ENCODE measurements around the gene FBN1.

DNA sequence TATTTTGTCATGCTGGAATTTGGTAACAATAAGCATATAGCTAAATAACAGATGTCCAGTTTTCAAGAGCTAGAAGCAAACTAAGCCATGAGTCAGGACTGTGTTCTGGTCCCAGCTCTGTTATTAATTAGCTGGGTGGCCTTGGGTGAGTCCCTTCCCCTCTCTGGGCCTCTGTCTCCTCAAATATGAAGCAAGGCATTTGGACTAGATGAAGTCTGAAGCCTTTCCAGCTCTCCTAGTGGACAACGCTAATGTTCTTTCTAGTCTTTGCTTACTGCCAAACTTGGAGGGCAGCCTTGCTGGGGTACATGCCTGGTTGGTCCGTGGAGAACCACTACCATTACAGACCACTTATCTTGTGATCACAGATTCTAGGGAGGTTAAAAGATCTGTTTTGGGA lies 186.6 kb downstream of the FBN1 start:
- no peak for TF ChIP-seq CTCF (IDR thresholded peaks at IDR 0.05)
- TF ChIP-seq EZH2 (IDR thresholded peaks at IDR 0.05): no peak

Measured in neural progenitor cell (in vitro differentiated cells).